HG03066 (cell line): ENCODE measurements around the gene MS4A18.

ENCODE experiments used
- ATAC-seq: cut with Tn5 transposase; IDR thresholded peaks from one replicate; pipeline ENCODE4 v1.9.1; 2021; ENCODE audit warnings: low read depth; ENCODE audit not compliant: unreplicated experiment

Gene MS4A18

DNA sequence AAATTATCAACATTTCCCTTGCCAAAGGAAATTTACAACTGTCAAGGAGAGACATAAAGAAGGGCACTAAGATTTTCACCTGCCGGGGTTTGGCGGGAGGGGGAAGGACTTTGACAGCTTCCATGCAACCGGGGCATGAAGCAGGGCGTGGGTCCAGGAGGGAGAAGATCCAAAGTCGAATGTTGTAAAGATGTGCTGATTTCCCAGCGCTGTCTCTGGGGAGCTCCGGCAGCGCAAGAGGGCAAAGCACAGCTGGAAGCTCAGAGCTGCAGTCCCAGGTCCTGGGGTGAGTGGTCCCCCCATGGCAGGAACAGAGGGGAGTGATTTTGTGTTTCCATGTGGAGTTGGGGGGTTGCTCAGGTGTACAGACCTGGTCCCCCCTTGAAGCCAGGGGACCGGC, 60.6 kb downstream of the MS4A18 start, which contains the start of gene MS4A10:
Gene MS4A10 (plus strand): TSS at position 198 of the 400 bp plus-strand sequence. CDS start 5,003 bp downstream, outside the sequence.
- no peak for ATAC-seq

DNA sequence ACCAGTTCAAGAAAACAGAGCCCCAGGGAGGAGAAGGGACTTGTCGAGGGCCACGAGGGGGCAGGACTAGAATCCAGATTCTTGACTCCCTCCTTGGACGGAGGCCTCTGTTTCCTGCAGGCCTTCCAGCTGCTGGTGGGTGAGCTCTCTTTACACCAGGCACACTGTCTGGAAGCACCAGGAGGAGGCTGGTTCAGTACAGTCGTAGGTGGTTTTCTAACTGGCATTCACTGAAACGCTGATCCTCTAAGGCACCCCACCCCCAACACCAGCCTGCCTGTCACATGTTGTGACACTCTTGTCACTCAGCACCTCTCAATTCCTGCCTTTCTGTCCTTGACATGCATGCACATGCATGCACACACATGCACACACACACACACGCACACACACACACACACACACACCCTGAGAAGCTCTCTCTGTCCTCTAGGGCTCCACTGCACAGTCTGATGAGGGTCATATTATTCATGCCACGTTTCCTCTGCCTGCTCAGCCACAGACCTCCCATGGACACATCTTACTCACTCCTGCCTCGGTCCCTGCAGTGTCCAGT, 61.4 kb downstream of the MS4A18 start:
- no peak for ATAC-seq

DNA sequence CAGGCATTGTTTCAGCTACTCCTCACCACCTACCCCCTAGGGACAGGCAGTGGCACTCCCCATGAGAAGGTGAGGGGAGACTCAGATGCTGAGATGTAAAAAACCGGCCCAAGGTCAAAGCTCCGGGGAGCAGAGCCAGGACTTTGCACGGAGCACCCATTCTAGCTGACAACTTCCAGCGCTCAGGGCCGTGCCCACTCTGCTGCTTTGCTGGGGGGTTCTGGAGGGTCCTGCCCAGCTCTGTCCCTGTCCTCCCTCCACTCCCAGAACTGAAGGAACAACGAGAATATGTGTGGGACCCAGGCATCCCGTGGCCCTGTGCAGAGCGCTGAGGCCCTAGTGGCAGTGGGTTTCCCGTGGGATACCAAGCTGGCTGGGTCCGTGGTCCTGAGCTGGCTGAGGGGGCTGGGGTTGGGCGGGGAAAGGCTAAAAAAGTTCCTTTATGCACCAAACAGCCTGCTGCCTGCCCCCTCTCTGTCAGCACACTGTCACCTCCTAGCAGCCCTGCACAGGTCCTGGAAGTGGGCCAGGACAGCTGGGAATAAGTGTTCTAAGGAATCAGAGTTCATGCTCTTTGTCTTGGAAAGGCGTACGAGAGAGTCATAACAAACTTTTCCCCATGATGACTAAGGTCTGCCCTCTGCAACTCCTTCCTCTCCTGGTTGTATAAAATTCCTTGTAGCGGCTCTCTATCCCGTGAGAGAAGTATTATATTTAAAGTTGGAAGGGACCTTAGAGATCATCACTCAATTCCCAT, 62.5 kb downstream of the MS4A18 start:
- no peak for ATAC-seq

DNA sequence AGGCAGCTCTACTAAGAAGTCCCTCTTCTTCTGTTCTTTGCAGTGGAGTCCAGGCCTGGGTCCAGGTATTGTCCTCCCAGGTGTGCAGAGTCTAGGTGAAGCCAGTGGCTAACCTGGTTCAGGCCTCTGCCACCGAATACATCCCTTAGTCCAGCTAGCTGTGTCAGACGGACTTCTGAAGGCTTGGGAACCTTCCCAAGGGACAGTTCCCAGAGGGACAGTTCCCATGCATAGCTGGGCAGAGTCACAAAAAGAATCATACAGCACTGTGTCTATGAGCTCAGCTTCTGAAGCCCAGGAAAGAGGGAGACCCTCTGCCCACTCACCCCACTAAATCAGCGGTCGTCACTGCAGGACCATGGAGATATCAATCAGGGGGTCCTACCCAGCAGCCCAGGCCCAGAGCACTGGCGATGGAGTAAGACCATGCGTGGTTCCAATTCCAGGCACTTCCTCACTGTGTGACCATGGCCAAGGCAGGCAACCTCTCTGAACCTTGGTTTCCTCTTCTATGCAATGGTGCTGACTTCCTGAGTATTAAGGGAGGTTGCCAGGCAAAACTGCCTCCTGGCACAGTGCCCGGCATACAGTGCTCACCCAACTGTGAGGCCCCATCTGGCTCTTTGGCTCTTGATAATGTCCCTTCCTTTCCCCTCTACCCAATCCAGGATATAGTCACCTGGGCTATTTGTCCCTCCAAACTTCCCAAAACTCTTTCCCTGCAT, 64.0 kb downstream of the MS4A18 start:
- ATAC-seq = no peak

DNA sequence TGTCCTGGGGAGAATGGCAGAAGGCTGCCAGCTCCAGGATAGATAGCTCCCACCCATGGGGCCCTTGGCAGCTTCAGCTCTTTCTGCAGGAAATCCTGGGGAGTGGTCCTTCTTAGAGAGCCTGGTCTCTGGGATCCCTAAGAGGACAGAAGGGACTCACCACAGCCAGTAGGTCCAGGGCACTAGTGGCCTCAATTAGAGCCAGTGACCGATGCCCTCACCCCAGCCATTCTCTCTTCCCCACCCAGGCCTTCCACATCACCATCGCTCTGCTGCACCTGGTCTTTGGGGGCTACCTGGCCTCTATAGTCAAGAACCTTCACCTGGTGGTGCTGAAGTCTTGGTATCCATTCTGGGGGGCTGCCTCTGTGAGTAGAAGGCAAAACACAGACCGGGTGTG, 66.2 kb downstream of the MS4A18 start:
- no peak for ATAC-seq

DNA sequence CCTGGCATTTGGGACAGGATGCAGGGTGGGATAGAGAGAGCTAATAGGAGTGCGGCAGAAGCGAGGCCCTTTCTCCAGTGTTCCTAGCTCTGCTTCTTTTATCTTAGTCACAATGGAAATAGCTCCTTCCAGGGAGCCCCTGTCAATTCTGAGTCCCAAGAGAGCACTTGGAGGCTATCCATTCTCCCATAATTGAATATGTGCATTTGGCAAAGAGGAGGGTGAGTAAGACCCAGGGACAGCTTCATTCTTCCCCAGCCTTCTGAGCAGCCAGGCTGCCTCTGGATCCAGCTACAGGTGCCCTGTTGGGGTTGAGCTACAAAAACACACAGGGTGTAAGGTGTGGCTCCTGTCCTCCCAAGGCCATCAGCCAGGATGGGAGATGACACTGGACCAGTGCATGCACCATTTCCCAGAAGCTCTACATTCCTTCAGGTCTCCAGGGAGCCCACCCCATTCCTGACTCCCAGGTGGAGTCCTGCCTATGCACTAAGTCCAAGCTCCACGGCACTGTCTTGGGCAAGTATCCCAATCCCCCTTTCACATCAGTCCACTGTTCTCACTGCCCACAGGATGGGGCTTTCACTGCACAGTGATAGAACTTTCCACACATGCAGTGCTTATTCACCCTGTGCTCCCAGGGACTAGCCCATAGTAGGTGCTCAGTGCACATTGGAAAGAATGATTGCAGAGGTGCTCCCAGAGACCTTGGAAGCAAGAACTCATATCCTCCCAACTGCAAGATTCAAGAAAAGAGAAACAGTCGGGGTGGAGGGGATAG, 66.8 kb downstream of the MS4A18 start:
- no peak for ATAC-seq

DNA sequence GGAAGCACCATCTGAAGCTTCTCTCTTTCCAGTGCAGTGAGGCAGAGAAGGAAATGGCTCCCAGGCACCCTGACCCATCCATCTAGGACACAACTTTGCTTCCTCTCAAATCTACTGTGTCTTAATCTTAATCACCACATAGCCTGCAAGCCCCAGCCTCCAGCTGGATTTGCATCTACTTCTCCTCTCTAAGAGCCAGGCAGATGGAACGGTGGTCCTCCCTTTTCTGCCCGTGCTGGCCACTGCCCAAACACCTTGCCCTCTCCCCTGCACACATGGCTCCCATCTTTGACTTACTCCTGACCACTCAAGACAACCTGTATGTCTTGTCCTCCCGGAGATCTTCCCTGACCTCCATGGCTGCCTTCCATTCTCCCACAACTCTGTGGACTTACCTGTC, 68.0 kb downstream of the MS4A18 start:
- ATAC-seq = no peak
